ENCODE data around the gene TBC1D22A.

GRCh38 chr22:47091246-47091651 is 328.8 kb downstream of the TBC1D22A start:
- TF ChIP-seq POLR2A (IDR thresholded peaks at IDR 0.05): no peak
- TF ChIP-seq POLR2AphosphoS5 (IDR thresholded peaks at IDR 0.05): no peak
- no peak for TF ChIP-seq CTCF (IDR thresholded peaks at IDR 0.05)
- TF ChIP-seq EP300 (IDR thresholded peaks at IDR 0.05): no peak

Data from gastroesophageal sphincter (tissue), 3 donors.